ENCODE measurements around the gene WDR35.

WDR35 gene

GRCh38 chr2:20008703-20009102, 18.8 kb upstream of the WDR35 start:
- TF ChIP-seq CTCF (IDR thresholded peaks at IDR 0.05; ENCODE audit: low read depth, low read length) (no peak), EZH2phosphoT487 (IDR thresholded peaks at IDR 0.05; ENCODE audit: low read depth) (no peak)
- H3K4me2 ChIP-seq (ENCODE audit: low read length), result no peak overlapping the region

GRCh38 chr2:20005891-20006470, 16.1 kb upstream of the WDR35 start:
- Histone ChIP-seq H3K36me3 (replicated peaks; ENCODE audit: low read depth, low read length) (no peaks in the 10 kb centered on the region), H3K4me3 (ENCODE audit: low read length) (no peak overlapping the region), H4K20me1 (ENCODE audit: insufficient read depth, low read length) (no peaks in the 10 kb centered on the region), H3K27ac (ENCODE audit: low read length) (no peak overlapping the region), H3K4me2 (ENCODE audit: low read length) (no peak overlapping the region), H2AFZ (ENCODE audit: low read depth, low read length) (no peak overlapping the region), H3K9me3 (ENCODE audit: insufficient read depth, low read length) (no peaks in the 10 kb centered on the region), H3K9ac (ENCODE audit: low read length) (no peak overlapping the region), H3K27me3 (ENCODE audit: low read depth, low read length) (peaks cover 4% of the 10 kb centered on the region), H3K79me2 (ENCODE audit: low read length) (no peaks in the 10 kb centered on the region), H3K4me1 (ENCODE audit: low read length) (no peaks in the 10 kb centered on the region)
- TF ChIP-seq CTCF (IDR thresholded peaks at IDR 0.05; ENCODE audit: low read depth, low read length), result no peak

More at GRCh38 chr2:20008703-20009102, 18.8 kb upstream of the WDR35 start:
- H3K27ac ChIP-seq (ENCODE audit: low read length), result no peak overlapping the region
- H2AFZ ChIP-seq (ENCODE audit: low read depth, low read length), result no peak overlapping the region
- H3K9me3 ChIP-seq (ENCODE audit: insufficient read depth, low read length), result no peaks in the 10 kb centered on the region
- no peaks in the 10 kb centered on the region for H3K79me2 ChIP-seq (ENCODE audit: low read length)
- no peaks in the 10 kb centered on the region for H4K20me1 ChIP-seq (ENCODE audit: insufficient read depth, low read length)
- no peaks in the 10 kb centered on the region for H3K4me1 ChIP-seq (ENCODE audit: low read length)
- H3K27me3 ChIP-seq (ENCODE audit: low read depth, low read length), result peaks cover 4% of the 10 kb centered on the region
- no peak overlapping the region for H3K9ac ChIP-seq (ENCODE audit: low read length)
- no peak overlapping the region for H3K4me3 ChIP-seq (ENCODE audit: low read length)
- no peaks in the 10 kb centered on the region for H3K36me3 ChIP-seq (replicated peaks; ENCODE audit: low read depth, low read length)

- H3K4me3 ChIP-seq (ENCODE audit: low read length), result no peak overlapping the region
- no peaks in the 10 kb centered on the region for H3K79me2 ChIP-seq (ENCODE audit: low read length)
- H3K9me3 ChIP-seq (ENCODE audit: insufficient read depth, low read length), result no peaks in the 10 kb centered on the region
- no peak overlapping the region for H3K27ac ChIP-seq (ENCODE audit: low read length)
- no peak overlapping the region for H3K4me2 ChIP-seq (ENCODE audit: low read length)
- TF ChIP-seq CTCF (IDR thresholded peaks at IDR 0.05; ENCODE audit: low read depth, low read length), result no peak
- no peak for TF ChIP-seq EZH2phosphoT487 (IDR thresholded peaks at IDR 0.05; ENCODE audit: low read depth)
- H4K20me1 ChIP-seq (ENCODE audit: insufficient read depth, low read length), result no peaks in the 10 kb centered on the region
- H3K9ac ChIP-seq (ENCODE audit: low read length), result no peak overlapping the region
- no peak overlapping the region for H2AFZ ChIP-seq (ENCODE audit: low read depth, low read length)
- H3K36me3 ChIP-seq (replicated peaks; ENCODE audit: low read depth, low read length), result no peaks in the 10 kb centered on the region
- no peaks in the 10 kb centered on the region for H3K4me1 ChIP-seq (ENCODE audit: low read length)
- H3K27me3 ChIP-seq (ENCODE audit: low read depth, low read length), result no peaks in the 10 kb centered on the region
Measured at GRCh38 chr2:20005067-20005627, 15.2 kb upstream of the WDR35 start.

- Histone ChIP-seq H3K79me2 (ENCODE audit: low read length) (no peaks in the 10 kb centered on the region), H3K9me3 (ENCODE audit: insufficient read depth, low read length) (no peaks in the 10 kb centered on the region), H3K36me3 (replicated peaks; ENCODE audit: low read depth, low read length) (no peaks in the 10 kb centered on the region), H3K4me3 (ENCODE audit: low read length) (no peak overlapping the region), H3K4me2 (ENCODE audit: low read length) (no peak overlapping the region), H4K20me1 (ENCODE audit: insufficient read depth, low read length) (no peaks in the 10 kb centered on the region), H3K27ac (ENCODE audit: low read length) (no peak overlapping the region), H3K9ac (ENCODE audit: low read length) (no peak overlapping the region), H3K27me3 (ENCODE audit: low read depth, low read length) (no peaks in the 10 kb centered on the region), H3K4me1 (ENCODE audit: low read length) (no peaks in the 10 kb centered on the region), H2AFZ (ENCODE audit: low read depth, low read length) (no peak overlapping the region)
- TF ChIP-seq CTCF (IDR thresholded peaks at IDR 0.05; ENCODE audit: low read depth, low read length) (no peak), EZH2phosphoT487 (IDR thresholded peaks at IDR 0.05; ENCODE audit: low read depth) (no peak)
Measured at GRCh38 chr2:20001361-20001863, 11.5 kb upstream of the WDR35 start.
